GM12891 (cell line): ENCODE measurements around the gene ABLIM2.
A peak's percentile ranks its signal among the peaks of the same experiment; 100 is the strongest.

Experiments
- DNase-seq: peaks from one replicate; pipeline ENCODE4 v3.0.0; 2011; ENCODE audit warnings: low spot score; ENCODE audit not compliant: insufficient read length
- FAIRE-seq: peaks from 2 replicates; lab custom pipeline; 2011; peaks lifted over from hg19 to GRCh38; lab: Jason Lieb, UNC
- PAX5 ChIP-seq: IDR thresholded peaks from 2 replicates; pipeline ENCODE4 v1.6.1; 2011; ENCODE audit warnings: low read length, moderate library complexity, mild to moderate bottlenecking; ENCODE audit not compliant: insufficient read depth, severe bottlenecking
- POLR2A ChIP-seq: IDR thresholded peaks from 2 replicates; pipeline ENCODE4 v1.6.1; 2011; ENCODE audit warnings: low read depth, low read length, control low read depth
- POLR2AphosphoS5 ChIP-seq: IDR thresholded peaks from 2 replicates; pipeline ENCODE4 v1.6.1; 2011; ENCODE audit warnings: low read depth, low read length, control low read depth
- POU2F2 ChIP-seq: IDR thresholded peaks from 2 replicates; pipeline ENCODE4 v1.6.1; 2011; ENCODE audit warnings: low read depth, mild to moderate bottlenecking, control low read depth, low read length, moderate library complexity
- SPI1 ChIP-seq: IDR thresholded peaks from 2 replicates; pipeline ENCODE4 v1.6.1; 2011; ENCODE audit warnings: low read depth, low read length, control low read depth
- TAF1 ChIP-seq: IDR thresholded peaks from 2 replicates; pipeline ENCODE4 v1.6.1; 2011; ENCODE audit warnings: low read depth, low read length, control low read depth

The ABLIM2 gene

GRCh38 chr4:7984286-7984925 lies 174.2 kb downstream of the ABLIM2 start:
- FAIRE-seq, result no peak
- DNase-seq, result no peak
- TF ChIP-seq POU2F2, result no peak
- TF ChIP-seq PAX5, result no peak
- TF ChIP-seq POLR2A, result no peak
- TF ChIP-seq SPI1, result no peak
- no peak for TF ChIP-seq TAF1
- no peak for TF ChIP-seq POLR2AphosphoS5

DNA sequence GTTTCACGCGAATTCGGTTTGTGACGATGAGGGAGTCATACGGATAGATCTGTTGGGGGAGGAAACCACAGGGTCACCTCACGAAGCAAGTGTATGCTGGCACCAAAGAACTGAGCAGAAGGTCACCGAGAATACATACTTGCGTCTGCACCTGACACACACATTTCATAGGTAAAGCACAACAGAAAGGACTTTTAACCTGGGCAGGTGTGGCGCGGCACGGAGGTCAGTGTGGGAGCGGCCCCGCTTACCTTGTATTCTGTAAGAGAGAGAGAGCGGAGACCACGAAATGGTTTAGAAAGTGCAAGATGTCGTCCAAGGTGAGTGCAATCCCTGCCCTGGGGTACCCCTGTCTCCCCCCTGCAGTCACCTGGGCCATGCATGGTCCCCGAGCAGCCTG lies 175.3 kb downstream of the ABLIM2 start:
- no peak for FAIRE-seq
- no peak for DNase-seq
- TF ChIP-seq POLR2AphosphoS5 (no peak), POLR2A (no peak), SPI1 (no peak), POU2F2 (no peak), TAF1 (no peak), PAX5 (no peak)

DNA sequence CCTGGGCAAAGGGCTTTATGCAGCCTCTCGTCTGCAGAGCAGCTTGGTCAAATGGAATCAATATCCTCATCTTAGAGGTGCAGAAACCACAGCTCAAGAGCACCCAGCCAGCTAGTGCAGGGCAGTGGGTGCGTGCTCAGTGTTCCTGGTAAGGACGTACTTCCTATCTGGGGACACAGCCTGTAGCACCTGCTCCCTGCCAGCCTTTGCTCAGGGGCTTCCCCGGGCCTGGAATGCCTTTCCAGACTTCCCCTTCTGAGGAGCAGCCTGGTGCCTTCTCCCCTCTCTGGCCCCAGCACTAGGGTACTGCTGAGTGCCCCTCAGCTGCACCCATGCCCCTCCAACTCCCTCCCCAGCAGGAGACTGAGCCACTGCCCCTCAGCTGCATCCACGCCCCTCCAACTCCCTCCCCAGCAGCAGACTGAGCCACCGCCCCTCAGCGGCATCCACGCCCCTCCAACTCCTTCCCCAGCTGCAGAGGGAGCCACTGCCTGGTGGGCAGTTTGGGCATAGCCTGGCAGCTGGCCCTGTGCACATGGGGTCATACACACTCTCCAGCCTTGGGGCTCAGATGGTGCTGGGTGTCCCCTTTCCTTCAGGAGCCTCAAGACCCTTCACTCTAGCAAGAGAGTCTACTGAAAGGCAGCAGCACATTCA lies 176.7 kb downstream of the ABLIM2 start:
- FAIRE-seq, result no peak
- no peak for TF ChIP-seq TAF1
- DNase-seq, result no peak

DNA sequence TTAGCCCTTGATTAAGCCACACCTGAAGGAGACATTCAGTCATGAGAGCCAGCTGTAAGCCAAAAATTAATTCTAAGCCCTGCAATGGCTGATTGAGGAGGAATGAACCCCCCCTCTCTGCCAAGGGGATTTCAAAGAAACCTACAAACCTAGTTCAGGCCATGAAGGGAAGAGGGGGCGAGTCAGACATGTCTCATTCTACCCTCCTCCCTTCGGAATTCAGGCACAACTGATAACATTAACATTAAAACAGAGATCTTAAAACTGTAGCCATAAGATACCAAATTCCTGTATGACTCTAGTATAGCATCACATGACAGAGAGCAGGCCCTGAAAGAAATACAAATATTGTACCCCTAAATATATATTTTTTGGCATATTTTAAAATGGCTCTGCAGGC lies 178.6 kb downstream of the ABLIM2 start:
- DNase-seq, result no peak
- no peak for FAIRE-seq
- TF ChIP-seq POLR2A (no peak), TAF1 (no peak), POLR2AphosphoS5 (no peak), POU2F2 (no peak), SPI1 (no peak), PAX5 (no peak)

DNA sequence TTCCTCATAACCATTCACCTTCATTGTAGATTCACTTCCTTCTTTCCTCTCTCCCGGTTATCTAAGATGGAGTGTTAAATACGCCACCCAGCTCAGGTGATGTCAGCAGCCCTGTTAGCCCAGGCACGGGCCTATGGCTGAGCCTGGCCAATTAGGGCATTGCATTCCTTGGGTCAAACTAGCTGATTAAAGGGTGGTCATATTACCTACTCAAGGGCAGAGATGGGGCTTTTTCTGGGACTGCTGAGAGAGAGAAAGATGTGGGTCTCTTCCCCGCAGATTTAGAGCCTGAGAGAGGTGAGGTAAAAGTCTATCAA lies 179.0 kb downstream of the ABLIM2 start:
- no peak for DNase-seq

GRCh38 chr4:7978907-7979651 lies 179.5 kb downstream of the ABLIM2 start:
- no peak for FAIRE-seq
- TF ChIP-seq POU2F2 (no peak), TAF1 (no peak), POLR2AphosphoS5 (no peak), SPI1 (no peak), POLR2A (no peak), PAX5 (no peak)
- no peak for DNase-seq

More for the DNA sequence above, 179.0 kb downstream of the ABLIM2 start:
- FAIRE-seq, result no peak
- TF ChIP-seq TAF1 (no peak), PAX5 (no peak), SPI1 (no peak; the same call in 1 of the 2 replicates), POLR2A (no peak), POLR2AphosphoS5 (no peak), POU2F2 (no peak)

- no peak for FAIRE-seq
- no peak for DNase-seq
- TF ChIP-seq TAF1, result no peak
- TF ChIP-seq PAX5, result no peak
- TF ChIP-seq POLR2A, result no peak
Measured at GRCh38 chr4:7978489-7978888, 180.1 kb downstream of the ABLIM2 start.

GRCh38 chr4:7976634-7977033 lies 182.0 kb downstream of the ABLIM2 start:
- no peak for TF ChIP-seq PAX5
- TF ChIP-seq POLR2AphosphoS5, result no peak
- no peak for TF ChIP-seq POU2F2
- no peak for TF ChIP-seq POLR2A
- no peak for TF ChIP-seq SPI1
- TF ChIP-seq TAF1, result no peak
- DNase-seq (no peak), FAIRE-seq (peak; percentile 78)

- TF ChIP-seq POLR2A (no peak), POLR2AphosphoS5 (no peak), TAF1 (no peak), SPI1 (no peak), PAX5 (no peak), POU2F2 (no peak)
- FAIRE-seq (no peak), DNase-seq (no peak)
Measured at GRCh38 chr4:7976025-7976424, 182.6 kb downstream of the ABLIM2 start.

DNA sequence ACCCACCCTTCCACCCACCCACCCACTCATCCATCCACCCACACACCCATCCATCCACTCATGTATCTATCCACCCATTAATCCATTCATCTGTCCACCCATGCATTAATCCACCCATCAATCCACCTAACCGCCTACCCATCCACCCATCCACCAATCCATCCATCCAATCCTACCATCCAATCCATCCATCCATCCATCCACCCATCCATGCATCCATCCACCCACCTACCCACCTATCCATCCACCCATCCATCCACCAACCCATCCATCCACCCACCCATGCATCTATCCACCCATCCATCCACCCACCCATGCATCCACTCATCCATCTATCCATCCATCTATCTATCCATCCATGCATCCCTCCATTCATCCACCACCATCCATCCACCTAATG lies 184.2 kb downstream of the ABLIM2 start:
- FAIRE-seq, result no peak
- TF ChIP-seq TAF1, result no peak
- TF ChIP-seq POLR2AphosphoS5, result no peak
- no peak for DNase-seq
